HepG2 (cell line): ENCODE data around the gene ZBTB22. TPM values are rescaled to one million over a fixed set of nuclear protein-coding genes. Genes with fewer than 3 reads are reported as not detected.

Experiments used
- CENPX ChIP-seq: sonication (generic); formaldehyde crosslinking; IDR thresholded peaks from 2 replicates; pipeline ENCODE4 v1.9.0; 2021; ENCODE audit warnings: mild to moderate bottlenecking, missing genetic modification reagents, moderate library complexity
- ETS1 ChIP-seq: sonication (generic); formaldehyde crosslinking; IDR thresholded peaks from 2 replicates; pipeline ENCODE4 v1.4.0; 2020; ENCODE audit warnings: missing genetic modification reagents
- HIVEP1 ChIP-seq: sonication (generic); formaldehyde crosslinking; IDR thresholded peaks from 2 replicates; pipeline ENCODE4 v1.4.0; 2020; ENCODE audit warnings: mild to moderate bottlenecking, missing genetic modification reagents
- KLF15 ChIP-seq: sonication (generic); formaldehyde crosslinking; IDR thresholded peaks from 2 replicates; pipeline ENCODE4 v1.8.1; 2023; ENCODE audit warnings: borderline replicate concordance, mild to moderate bottlenecking, inconsistent platforms, missing genetic modification reagents, mixed read lengths
- MIXL1 ChIP-seq: IDR thresholded peaks from 2 replicates; pipeline ENCODE4 v1.6.1; 2016
- MLLT10 ChIP-seq: sonication (generic); formaldehyde crosslinking; IDR thresholded peaks from 2 replicates; pipeline ENCODE4 v1.4.0; 2020; ENCODE audit warnings: missing genetic modification reagents
- MXI1 ChIP-seq: IDR thresholded peaks from 3 replicates; pipeline ENCODE4 v1.6.1; 2012; ENCODE audit warnings: low read depth, low read length, inconsistent platforms, borderline replicate concordance
- NBN ChIP-seq: fragments of 450-650 bp; conservative IDR thresholded peaks from 2 replicates; pipeline ENCODE4 v1.6.1; 2017
- PLRG1 ChIP-seq: fragments of 450-650 bp; conservative IDR thresholded peaks from 2 replicates; pipeline ENCODE4 v1.6.1; 2016
- PPARG ChIP-seq: conservative IDR thresholded peaks from 2 replicates; pipeline ENCODE4 v1.6.1; 2016; ENCODE audit warnings: missing biosample characterization, missing genetic modification reagents
- PRDM15 ChIP-seq: sonication (generic); formaldehyde crosslinking; IDR thresholded peaks from 2 replicates; pipeline ENCODE4 v1.4.0; 2020; ENCODE audit warnings: missing genetic modification reagents
- RAD21 ChIP-seq: fragments of 450-650 bp; formaldehyde crosslinking; IDR thresholded peaks from 2 replicates; pipeline ENCODE4 v1.5.0; 2020; ENCODE audit warnings: mild to moderate bottlenecking
- ZFYVE20 ChIP-seq: sonication (generic); formaldehyde crosslinking; IDR thresholded peaks from 2 replicates; pipeline ENCODE4 v1.8.0; 2023; ENCODE audit warnings: low read depth, mild to moderate bottlenecking, moderate library complexity, missing genetic modification reagents, borderline replicate concordance
- ZIK1 ChIP-seq: sonication (generic); formaldehyde crosslinking; IDR thresholded peaks from 2 replicates; pipeline ENCODE4 v1.5.0; 2020; ENCODE audit warnings: mild to moderate bottlenecking, low read depth, missing genetic modification reagents, borderline replicate concordance
- ZNF138 ChIP-seq: sonication (generic); formaldehyde crosslinking; IDR thresholded peaks from 2 replicates; pipeline ENCODE4 v1.5.0; 2020; ENCODE audit warnings: mild to moderate bottlenecking, low read depth, missing genetic modification reagents
- ZNF225 ChIP-seq: sonication (generic); formaldehyde crosslinking; IDR thresholded peaks from 2 replicates; pipeline ENCODE4 v1.4.0; 2020; ENCODE audit warnings: mild to moderate bottlenecking, missing genetic modification reagents
- ZNF274 ChIP-seq: sonication (generic); formaldehyde crosslinking; IDR thresholded peaks from 2 replicates; pipeline ENCODE4 v1.5.1; 2020; ENCODE audit warnings: mild to moderate bottlenecking, missing genetic modification reagents
- ZNF296 ChIP-seq: sonication (generic); formaldehyde crosslinking; conservative IDR thresholded peaks from 2 replicates; pipeline ENCODE4 v1.5.0; 2020; ENCODE audit warnings: mild to moderate bottlenecking, missing genetic modification reagents
- polyA plus RNA-seq, 8 experiments: library from polyadenylated mRNA; depleted of rRNA in 3 of 8; stranded (reverse) in 7 of 8; unstranded in 1 of 8; fragments of >200 nt; fragmentation: Illumina TruSeq in 4 of 8; extraction: Trizol in 4 of 8; gene quantifications; 2 replicates each; pipeline versions ENCODE4 v1.2.1 to v1.2.3, GENCODE V29; 2011 to 2016; ENCODE audit warnings: low read depth in 4 of 8, missing spikeins in 1 of 8, mixed read lengths in 1 of 8; ENCODE audit not compliant: insufficient read depth in 1 of 8
- total RNA-seq, 5 experiments: library from RNA; depleted of rRNA; stranded (reverse); fragments of >200 nt; fragmentation: Illumina TruSeq; extraction: Trizol; gene quantifications; 2 replicates each; pipeline ENCODE4 v1.2.3, GENCODE V29; 2016; ENCODE audit warnings: low read depth in 1 of 5
- TF ChIP-seq, protein P1 (sequence below): fragments of 450-650 bp; IDR thresholded peaks from 2 replicates; pipeline ENCODE4 v1.6.1; 2017
- TF ChIP-seq, protein P2 (sequence below): sonication (generic); formaldehyde crosslinking; IDR thresholded peaks from 2 replicates; pipeline ENCODE4 v1.5.1; 2020; ENCODE audit warnings: mild to moderate bottlenecking, missing genetic modification reagents, moderate library complexity

Gene ZBTB22
- total and polyA plus RNA-seq, 2 of the 13 experiments (the other 11 are each of a cell fraction or from before 2014, with no cell fraction given) = 8.0 to 10.6 TPM

- TF ChIP-seq PPARG (CRISPR knock-in tag) (no peak), ZNF225 (CRISPR knock-in tag) (peak; percentile 65; the same call in 1 of the 2 replicates), PRDM15 (CRISPR knock-in tag) (no peak), ETS1 (no peak), MXI1 (peak; percentile 39; the same call in 1 of the 3 replicates), KLF15 (CRISPR knock-in tag) (no peak), MIXL1 (CRISPR knock-in tag) (0 out of 2 replicates have a peak, but pooled peaks have one; percentile 10), HIVEP1 (CRISPR knock-in tag) (peak; percentile 50; the same call in 1 of the 2 replicates), NBN (no peak), ZIK1 (CRISPR knock-in tag) (peak; percentile 81), MLLT10 (CRISPR knock-in tag) (no peak), ZNF296 (CRISPR knock-in tag) (no peak), PLRG1 (no peak), ZNF274 (peak; percentile 65; the same call in 1 of the 2 replicates), RAD21 (CRISPR knock-in tag) (no peak), ZNF138 (CRISPR knock-in tag) (no peak), CENPX (no peak), ZFYVE20 (peak; percentile 76; the same call in 1 of the 2 replicates)
- TF ChIP-seq, protein P1, sequence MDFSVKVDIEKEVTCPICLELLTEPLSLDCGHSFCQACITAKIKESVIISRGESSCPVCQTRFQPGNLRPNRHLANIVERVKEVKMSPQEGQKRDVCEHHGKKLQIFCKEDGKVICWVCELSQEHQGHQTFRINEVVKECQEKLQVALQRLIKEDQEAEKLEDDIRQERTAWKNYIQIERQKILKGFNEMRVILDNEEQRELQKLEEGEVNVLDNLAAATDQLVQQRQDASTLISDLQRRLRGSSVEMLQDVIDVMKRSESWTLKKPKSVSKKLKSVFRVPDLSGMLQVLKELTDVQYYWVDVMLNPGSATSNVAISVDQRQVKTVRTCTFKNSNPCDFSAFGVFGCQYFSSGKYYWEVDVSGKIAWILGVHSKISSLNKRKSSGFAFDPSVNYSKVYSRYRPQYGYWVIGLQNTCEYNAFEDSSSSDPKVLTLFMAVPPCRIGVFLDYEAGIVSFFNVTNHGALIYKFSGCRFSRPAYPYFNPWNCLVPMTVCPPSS = no peak
- TF ChIP-seq, protein P2, sequence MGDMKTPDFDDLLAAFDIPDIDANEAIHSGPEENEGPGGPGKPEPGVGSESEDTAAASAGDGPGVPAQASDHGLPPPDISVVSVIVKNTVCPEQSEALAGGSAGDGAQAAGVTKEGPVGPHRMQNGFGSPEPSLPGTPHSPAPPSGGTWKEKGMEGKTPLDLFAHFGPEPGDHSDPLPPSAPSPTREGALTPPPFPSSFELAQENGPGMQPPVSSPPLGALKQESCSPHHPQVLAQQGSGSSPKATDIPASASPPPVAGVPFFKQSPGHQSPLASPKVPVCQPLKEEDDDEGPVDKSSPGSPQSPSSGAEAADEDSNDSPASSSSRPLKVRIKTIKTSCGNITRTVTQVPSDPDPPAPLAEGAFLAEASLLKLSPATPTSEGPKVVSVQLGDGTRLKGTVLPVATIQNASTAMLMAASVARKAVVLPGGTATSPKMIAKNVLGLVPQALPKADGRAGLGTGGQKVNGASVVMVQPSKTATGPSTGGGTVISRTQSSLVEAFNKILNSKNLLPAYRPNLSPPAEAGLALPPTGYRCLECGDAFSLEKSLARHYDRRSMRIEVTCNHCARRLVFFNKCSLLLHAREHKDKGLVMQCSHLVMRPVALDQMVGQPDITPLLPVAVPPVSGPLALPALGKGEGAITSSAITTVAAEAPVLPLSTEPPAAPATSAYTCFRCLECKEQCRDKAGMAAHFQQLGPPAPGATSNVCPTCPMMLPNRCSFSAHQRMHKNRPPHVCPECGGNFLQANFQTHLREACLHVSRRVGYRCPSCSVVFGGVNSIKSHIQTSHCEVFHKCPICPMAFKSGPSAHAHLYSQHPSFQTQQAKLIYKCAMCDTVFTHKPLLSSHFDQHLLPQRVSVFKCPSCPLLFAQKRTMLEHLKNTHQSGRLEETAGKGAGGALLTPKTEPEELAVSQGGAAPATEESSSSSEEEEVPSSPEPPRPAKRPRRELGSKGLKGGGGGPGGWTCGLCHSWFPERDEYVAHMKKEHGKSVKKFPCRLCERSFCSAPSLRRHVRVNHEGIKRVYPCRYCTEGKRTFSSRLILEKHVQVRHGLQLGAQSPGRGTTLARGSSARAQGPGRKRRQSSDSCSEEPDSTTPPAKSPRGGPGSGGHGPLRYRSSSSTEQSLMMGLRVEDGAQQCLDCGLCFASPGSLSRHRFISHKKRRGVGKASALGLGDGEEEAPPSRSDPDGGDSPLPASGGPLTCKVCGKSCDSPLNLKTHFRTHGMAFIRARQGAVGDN = peak; percentile 77
Measured at GRCh38 chr6:33313709-33314514, 3.6 kb downstream of the ZBTB22 start, which contains the start of gene TAPBP (continued).
